ENCODE measurements around the gene GLI3. TPM values are rescaled to one million over a fixed set of nuclear protein-coding genes. Genes with fewer than 3 reads are reported as not detected.

GLI3 gene
- total RNA-seq, 2 experiments from 2014 or later = not detected

GRCh38 chr7:41974870-41975557 lies 262.0 kb downstream of the GLI3 start:
- Mint-ChIP-seq H3K27me3 (peaks cover 5% of the 10 kb centered on the region), H3K4me3 (no peak overlapping the region), H3K27ac (no peak overlapping the region), H3K9me3 (no peaks in the 10 kb centered on the region), H3K36me3 (ENCODE audit: low read depth) (no peaks in the 10 kb centered on the region), H3K4me1 (ENCODE audit: low read depth) (no peaks in the 10 kb centered on the region)
- intact Hi-C loops (cut with micrococcal nuclease) = loop anchor here (10.0 kb wide), 1 partner anchor 870 kb away; no protein-coding TSS in a partner anchor
- DNase-seq = no peak
- ChIA-PET POLR2A (no interaction called here), CTCF (interaction anchor here (1.0 to 3.2 kb wide), 4 partner anchors 10 to 912 kb away, joined by 3 to 16 read pairs (median 4); no protein-coding TSS in a partner anchor)
- no peak for ATAC-seq
- TF ChIP-seq CTCF (IDR thresholded peaks at IDR 0.05) = no peak

- Mint-ChIP-seq H3K4me3 (no peak overlapping the region), H3K9me3 (no peaks in the 10 kb centered on the region), H3K27ac (no peak overlapping the region), H3K36me3 (ENCODE audit: low read depth) (no peaks in the 10 kb centered on the region), H3K27me3 (peaks cover 3% of the 10 kb centered on the region), H3K4me1 (ENCODE audit: low read depth) (no peaks in the 10 kb centered on the region)
- intact Hi-C loops (cut with micrococcal nuclease) = loop anchor here (10.0 kb wide), 1 partner anchor 872 kb away; no protein-coding TSS in a partner anchor
- ChIA-PET POLR2A (no interaction called here), CTCF (interaction anchor here (1.9 kb wide), 1 partner anchor 32 kb away, joined by 7 read pairs; no protein-coding TSS in a partner anchor)
- no peak for ATAC-seq
- DNase-seq = no peak
- no peak for TF ChIP-seq CTCF (IDR thresholded peaks at IDR 0.05)
Observed at GRCh38 chr7:41973202-41973730, 263.7 kb downstream of the GLI3 start.

- no peaks in the 10 kb centered on the region for H3K36me3 Mint-ChIP-seq (ENCODE audit: low read depth)
- CTCF ChIA-PET = interaction anchor here (1.9 kb wide), 1 partner anchor 32 kb away, joined by 7 read pairs; no protein-coding TSS in a partner anchor
- POLR2A ChIA-PET = no interaction called here
- H3K4me3 Mint-ChIP-seq = no peak overlapping the region
- intact Hi-C loops (cut with micrococcal nuclease) = loop anchor here (10.0 kb wide), 1 partner anchor 872 kb away; no protein-coding TSS in a partner anchor
- H3K9me3 Mint-ChIP-seq = no peaks in the 10 kb centered on the region
- peaks cover 3% of the 10 kb centered on the region for H3K27me3 Mint-ChIP-seq
- no peak overlapping the region for H3K27ac Mint-ChIP-seq
- ATAC-seq (no peak), DNase-seq (no peak)
- no peaks in the 10 kb centered on the region for H3K4me1 Mint-ChIP-seq (ENCODE audit: low read depth)
- TF ChIP-seq CTCF (IDR thresholded peaks at IDR 0.05) = no peak
Observed at GRCh38 chr7:41972776-41973175, 264.2 kb downstream of the GLI3 start.

GRCh38 chr7:41972270-41972669 lies 264.7 kb downstream of the GLI3 start:
- no peaks in the 10 kb centered on the region for H3K9me3 Mint-ChIP-seq
- no peak overlapping the region for H3K4me3 Mint-ChIP-seq
- TF ChIP-seq CTCF (IDR thresholded peaks at IDR 0.05) = no peak
- no peaks in the 10 kb centered on the region for H3K4me1 Mint-ChIP-seq (ENCODE audit: low read depth)
- ChIA-PET POLR2A (no interaction called here), CTCF (interaction anchor here (1.9 kb wide), 1 partner anchor 31 kb away, joined by 7 read pairs; no protein-coding TSS in a partner anchor)
- DNase-seq (no peak), ATAC-seq (no peak)
- no peak overlapping the region for H3K27ac Mint-ChIP-seq
- H3K27me3 Mint-ChIP-seq = peaks cover 3% of the 10 kb centered on the region
- no peaks in the 10 kb centered on the region for H3K36me3 Mint-ChIP-seq (ENCODE audit: low read depth)
- intact Hi-C loops (cut with micrococcal nuclease) = loop anchor here (10.0 kb wide), 1 partner anchor 873 kb away; no protein-coding TSS in a partner anchor

GRCh38 chr7:41971640-41972187 lies 265.3 kb downstream of the GLI3 start:
- no peaks in the 10 kb centered on the region for H3K4me1 Mint-ChIP-seq (ENCODE audit: low read depth)
- H3K36me3 Mint-ChIP-seq (ENCODE audit: low read depth) = no peaks in the 10 kb centered on the region
- ChIA-PET CTCF (interaction anchor here (1.9 kb wide), 1 partner anchor 31 kb away, joined by 7 read pairs; no protein-coding TSS in a partner anchor), POLR2A (no interaction called here)
- H3K9me3 Mint-ChIP-seq = no peaks in the 10 kb centered on the region
- peaks cover 3% of the 10 kb centered on the region for H3K27me3 Mint-ChIP-seq
- TF ChIP-seq CTCF (IDR thresholded peaks at IDR 0.05) = no peak
- ATAC-seq (no peak), DNase-seq (no peak)
- H3K4me3 Mint-ChIP-seq = no peak overlapping the region
- H3K27ac Mint-ChIP-seq = no peak overlapping the region
- intact Hi-C loops (cut with micrococcal nuclease) = loop anchor here (10.0 kb wide), 1 partner anchor 873 kb away; no protein-coding TSS in a partner anchor

Measured in activated CD8-positive, alpha-beta T cell treated with anti-CD3 and anti-CD28 coated beads for 36 hours (primary cell).